Measurements from ENCODE around the gene ST6GAL1.

- TF ChIP-seq CTCF (IDR thresholded peaks at IDR 0.05) (no peak), POLR2A (IDR thresholded peaks at IDR 0.05) (no peak)
Observed at GRCh38 chr3:187080799-187081450, 150.6 kb downstream of the ST6GAL1 start.

Data from heart left ventricle (tissue), 13 donors.